Naive thymus-derived CD4-positive, alpha-beta T cell (primary cell): ENCODE data around the gene TMEM219. TPM values are rescaled to one million over a fixed set of nuclear protein-coding genes. Genes with fewer than 3 reads are reported as not detected.

Experiments used
- ATAC-seq: fragments of 150-1000 bp; cut with Tn5 transposase; 2 replicates; pipeline ENCODE4 v1.10.0; 2021; ENCODE audit warnings: mild to moderate bottlenecking, moderate library complexity
- CTCF ChIA-PET: fragments of 350-600 bp; sonication (Branson Sonifier 250); formaldehyde crosslinking; loops from one replicate; lab custom pipeline; 2021; ENCODE audit warnings: antibody characterized with exemption; lab: Charles Lee
- POLR2A ChIA-PET: fragments of 350-600 bp; sonication (Branson Sonifier 250); formaldehyde crosslinking; loops from one replicate; lab custom pipeline; 2021; ENCODE audit warnings: antibody characterized with exemption, inconsistent platforms; lab: Charles Lee
- DNase-seq, 9 donors: peaks; one replicate each; pipeline versions ENCODE4 v3.0.0 to v3.0.0-alpha.2; 2020 to 2022; ENCODE audit warnings: mixed read lengths in 1 of 9
- H3K27ac ChIP-seq: one replicate; pipeline ENCODE4 v1.7.0; 2013; ENCODE audit warnings: mild to moderate bottlenecking, low read depth, low read length, moderate library complexity
- H3K27me3 ChIP-seq, 2 donors: one replicate each; pipeline ENCODE4 v1.7.0; 2013; ENCODE audit warnings: low read length in 2 of 2, mild to moderate bottlenecking in 2 of 2, moderate library complexity in 2 of 2; ENCODE audit not compliant: control insufficient read depth in 2 of 2, insufficient read depth in 2 of 2
- H3K36me3 ChIP-seq, 3 experiments: 1 replicate in 2 of 3; 2 replicates in 1 of 3; pipeline ENCODE4 v1.7.0; 2013; ENCODE audit warnings: low read length in 3 of 3, mild to moderate bottlenecking in 3 of 3, moderate library complexity in 1 of 3; ENCODE audit not compliant: insufficient read depth in 3 of 3, control insufficient read depth in 2 of 3
- H3K4me1 ChIP-seq, 2 donors: one replicate each; pipeline ENCODE4 v1.7.0; 2013; ENCODE audit warnings: low read length in 2 of 2, mild to moderate bottlenecking in 2 of 2, moderate library complexity in 1 of 2; ENCODE audit not compliant: control insufficient read depth in 2 of 2, insufficient read depth in 2 of 2
- H3K4me3 ChIP-seq: 2 replicates; pipeline ENCODE4 v1.7.0; 2013; ENCODE audit warnings: mild to moderate bottlenecking, low read length
- H3K9me3 ChIP-seq, 3 experiments: 1 replicate in 2 of 3; 2 replicates in 1 of 3; pipeline ENCODE4 v1.7.0; 2013; ENCODE audit warnings: low read length in 3 of 3; ENCODE audit not compliant: control insufficient read depth in 2 of 3
- H3K27ac Mint-ChIP-seq, 9 donors: one replicate each; pipeline ENCODE4 v1.8.0; 2020 to 2022; ENCODE audit warnings: mixed read lengths in 9 of 9, mild to moderate bottlenecking in 8 of 9, moderate library complexity in 5 of 9, inconsistent platforms in 2 of 9
- H3K27me3 Mint-ChIP-seq, 5 donors: one replicate each; pipeline ENCODE4 v1.8.0; 2021 to 2022; ENCODE audit warnings: mixed read lengths in 5 of 5, mild to moderate bottlenecking in 1 of 5
- H3K36me3 Mint-ChIP-seq, 5 donors: one replicate each; pipeline ENCODE4 v1.8.0; 2020 to 2022; ENCODE audit warnings: mixed read lengths in 5 of 5, mild to moderate bottlenecking in 3 of 5, inconsistent platforms in 1 of 5
- H3K4me1 Mint-ChIP-seq, 7 donors: one replicate each; pipeline ENCODE4 v1.8.0; 2020 to 2022; ENCODE audit warnings: mixed read lengths in 7 of 7, mild to moderate bottlenecking in 3 of 7, inconsistent platforms in 1 of 7
- H3K4me3 Mint-ChIP-seq, 10 donors: one replicate each; pipeline ENCODE4 v1.8.0; 2020 to 2022; ENCODE audit warnings: mild to moderate bottlenecking in 10 of 10, mixed read lengths in 10 of 10, moderate library complexity in 6 of 10, inconsistent platforms in 2 of 10
- H3K9me3 Mint-ChIP-seq, 11 donors: one replicate each; pipeline ENCODE4 v1.8.0; 2020 to 2022; ENCODE audit warnings: mixed read lengths in 11 of 11, mild to moderate bottlenecking in 4 of 11, inconsistent platforms in 1 of 11, moderate library complexity in 1 of 11
- intact Hi-C, 2 donors: fragments of 100-400 bp; cut with micrococcal nuclease; formaldehyde crosslinking; loops; one replicate each; pipeline ENCODE4 v1.15.1; 2023
- polyA plus RNA-seq, 2 donors: library from polyadenylated mRNA; unstranded; fragments of 300-500 nt; fragmentation: Illumina TruSeq; gene quantifications; one replicate each; pipeline ENCODE4 v1.2.3, GENCODE V29; 2021
- total RNA-seq, 6 experiments: library from RNA in 5 of 6; stranded (reverse) in 5 of 6; gene quantifications; 1 replicate in 5 of 6; 2 replicates in 1 of 6; pipeline ENCODE4 v1.2.3 and lab custom pipeline; 2021 to 2026

Gene TMEM219
- total and polyA plus RNA-seq, 7 experiments from 2014 or later = 64.3 to 212 (median 85.1) TPM

DNA sequence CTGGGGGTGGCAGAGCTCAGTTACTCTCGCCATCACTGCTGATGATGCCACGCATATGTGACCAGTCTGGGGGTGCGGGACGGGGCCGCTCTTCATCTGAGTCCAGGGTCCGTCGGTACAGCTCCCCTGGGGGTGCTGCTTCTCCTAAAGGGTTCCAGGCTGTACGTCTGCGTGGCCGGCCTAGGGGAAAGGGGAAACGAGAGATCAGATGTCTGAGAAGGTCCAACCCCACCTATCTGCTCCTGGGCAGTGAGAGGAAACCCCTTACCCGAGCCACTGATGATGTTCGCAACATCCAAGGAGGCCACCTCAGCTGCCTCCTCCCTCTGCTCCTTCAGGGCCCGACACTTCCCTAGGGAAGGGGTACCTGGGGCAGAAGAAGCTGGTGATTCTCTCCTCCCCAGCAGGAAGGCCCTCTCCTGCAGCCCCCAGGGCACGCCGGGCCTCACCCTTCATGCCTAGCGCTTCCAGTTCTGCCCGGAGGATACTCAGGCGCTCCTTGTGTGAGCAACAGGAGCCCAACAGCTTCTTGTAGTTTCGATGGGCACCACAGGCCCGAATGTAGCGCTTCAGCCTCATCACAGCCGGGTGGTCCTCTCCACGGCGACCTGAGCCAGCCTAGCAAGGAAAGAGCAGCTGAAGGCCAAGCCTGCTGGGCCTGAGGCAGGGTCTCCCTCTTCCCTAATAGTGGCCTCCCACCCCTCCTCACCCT, 31.5 kb downstream of the TMEM219 start:
- Mint-ChIP-seq H3K27ac (peak overlapping the region in 3 of 9 donors; percentile 59 to 97 (median 90)), H3K9me3 (no peaks in the 10 kb centered on the region), H3K36me3 (peaks cover 0 to 30% (median 9%) of the 10 kb centered on the region in 5 donors), H3K4me1 (peaks cover 20 to 39% (median 28%) of the 10 kb centered on the region in 7 donors), H3K4me3 (peak overlapping the region in 6 of 10 donors; percentile 27 to 99 (median 94)), H3K27me3 (no peaks in the 10 kb centered on the region)
- DNase-seq (no peak), ATAC-seq (no peak)
- H3K27me3 ChIP-seq = no peaks in the 10 kb centered on the region
- peaks cover 0 to 63% (median 0%) of the 10 kb centered on the region in 3 experiments for H3K36me3 ChIP-seq
- intact Hi-C loops = loop anchor here in 1 of 2 donors (10.0 kb wide), 1 partner anchor 1129 kb away; the partner anchor contains the start of gene SH2B1
- no peak overlapping the region for H3K27ac ChIP-seq
- ChIA-PET CTCF (interaction anchor here (0.5 to 1.2 kb wide), 3 partner anchors 20 to 142 kb away, joined by 3 to 4 read pairs (median 3); partner anchors contain the start of gene TAOK2), POLR2A (interaction anchor here (1.1 to 1.7 kb wide), 4 partner anchors 20 to 342 kb away, joined by 3 to 16 read pairs (median 4); partner anchors contain the start of genes TAOK2 and TMEM219)
- peaks cover 16 to 18% of the 10 kb centered on the region in 2 donors for H3K4me1 ChIP-seq
- H3K4me3 ChIP-seq = no peak overlapping the region
- no peaks in the 10 kb centered on the region for H3K9me3 ChIP-seq

DNA sequence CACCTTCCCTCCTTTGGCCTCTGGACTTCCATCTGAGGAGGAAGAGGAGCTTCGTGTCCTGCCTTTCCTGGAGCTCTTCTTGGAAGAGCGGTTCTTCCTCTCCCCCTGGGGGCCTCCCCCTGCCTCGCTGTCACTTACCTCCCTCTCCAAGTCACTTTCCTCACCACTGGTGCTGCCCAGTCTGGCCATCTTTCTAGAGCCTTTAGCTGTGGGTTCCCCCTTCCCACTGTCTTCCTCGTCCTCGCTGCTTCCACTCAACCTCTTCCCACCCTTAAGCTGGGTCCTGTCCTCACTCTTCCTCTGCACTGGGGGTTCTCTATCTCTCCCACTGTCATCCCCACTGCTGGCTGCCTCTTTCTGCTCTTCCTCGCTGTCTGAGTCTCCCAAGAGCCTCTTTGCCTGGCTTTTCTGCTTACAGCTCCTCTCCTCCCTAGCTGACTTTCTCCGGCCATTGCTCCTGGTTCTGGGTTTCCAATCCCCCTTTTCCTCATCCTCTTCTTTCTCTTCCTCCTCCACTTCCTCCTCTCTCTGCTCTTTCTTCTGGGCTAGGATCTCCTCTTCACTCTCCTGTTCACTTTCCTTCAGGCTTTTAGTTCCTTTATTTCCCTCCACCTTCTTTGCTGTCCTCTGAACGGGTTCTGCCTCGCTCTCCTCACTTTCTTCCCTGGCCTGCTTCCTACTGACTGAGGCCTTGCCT, 32.2 kb downstream of the TMEM219 start:
- Mint-ChIP-seq H3K36me3 (peaks cover 0 to 29% (median 7%) of the 10 kb centered on the region in 5 donors), H3K4me1 (peaks cover 22 to 44% (median 33%) of the 10 kb centered on the region in 7 donors)
- POLR2A ChIA-PET = interaction anchor here (1.1 to 1.7 kb wide), 4 partner anchors 21 to 342 kb away, joined by 3 to 16 read pairs (median 4); partner anchors contain the start of genes TAOK2 and TMEM219

DNA sequence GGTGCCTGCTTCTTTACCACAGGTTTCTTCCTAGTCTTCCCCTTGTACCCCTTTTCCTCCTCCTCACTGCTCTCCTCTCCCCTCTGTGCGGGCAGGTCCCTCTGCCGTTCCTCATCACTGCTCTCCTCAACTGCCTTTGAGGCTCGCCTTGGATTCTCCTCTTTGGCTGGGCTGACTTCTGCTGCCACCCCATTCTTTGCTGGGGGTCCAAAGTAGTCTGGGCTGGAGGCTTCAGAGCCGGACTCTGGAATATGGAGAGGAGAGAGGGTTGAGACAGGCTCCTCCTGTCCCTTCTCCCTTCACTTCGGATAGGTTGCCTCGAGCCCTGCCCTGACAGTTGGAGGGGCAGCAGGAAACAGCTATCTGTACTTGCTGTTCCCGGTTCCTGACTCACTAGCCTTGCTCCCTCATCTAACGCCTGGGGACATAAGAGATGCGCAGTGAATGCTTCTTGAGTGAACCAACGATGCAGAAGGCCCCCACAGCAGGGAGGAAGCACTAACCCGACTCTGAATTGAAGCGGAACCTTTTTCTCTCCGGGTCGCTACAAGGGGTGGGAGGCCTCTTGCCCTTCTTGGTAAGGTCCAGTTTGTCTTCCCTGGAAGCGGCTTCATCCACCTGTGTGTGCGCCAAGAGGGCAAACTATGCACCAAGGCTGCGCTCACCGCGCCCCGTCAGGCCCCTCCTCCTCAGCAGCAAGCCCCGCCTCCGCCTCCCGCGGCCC, 32.9 kb downstream of the TMEM219 start:
- Mint-ChIP-seq H3K36me3 (peaks cover 0 to 27% (median 7%) of the 10 kb centered on the region in 5 donors), H3K9me3 (no peaks in the 10 kb centered on the region), H3K4me3 (peak overlapping the region; percentile 86 to 99 (median 98)), H3K4me1 (peaks cover 24 to 51% (median 37%) of the 10 kb centered on the region in 7 donors), H3K27me3 (no peaks in the 10 kb centered on the region), H3K27ac (peak overlapping the region; percentile 93 to 99 (median 97))
- no peaks in the 10 kb centered on the region for H3K27me3 ChIP-seq
- H3K4me3 ChIP-seq = peak overlapping the region; percentile 100
- POLR2A ChIA-PET = interaction anchor here (0.8 to 3.3 kb wide), 12 partner anchors 8 to 293 kb away, joined by 3 to 26 read pairs (median 11); partner anchors contain the start of genes CDIPT, KCTD13, TAOK2 and TMEM219
- H3K4me1 ChIP-seq = peaks cover 16 to 18% of the 10 kb centered on the region in 2 donors
- CTCF ChIA-PET = no interaction called here
- peak overlapping the region; percentile 99 for H3K27ac ChIP-seq
- ATAC-seq = no peak
- H3K36me3 ChIP-seq = peaks cover 0 to 58% (median 0%) of the 10 kb centered on the region in 3 experiments
- no peaks in the 10 kb centered on the region for H3K9me3 ChIP-seq
- intact Hi-C loops = loop anchor here (1.0 to 10.0 kb wide), 5 partner anchors 32 to 1130 kb away; partner anchors contain the start of genes FBXL19 (in 1 of the 2), MAZ (in 1 of the 2), SH2B1 (in 1 of the 2) and TMEM219 (in 1 of the 2)
- peak in 1 of 9 donors; percentile 79 for DNase-seq

More for the DNA sequence above, 32.2 kb downstream of the TMEM219 start:
- no peak for ATAC-seq
- peaks cover 16 to 18% of the 10 kb centered on the region in 2 donors for H3K4me1 ChIP-seq
- H3K27ac ChIP-seq = peak overlapping the region; percentile 99
- peaks cover 0 to 58% (median 0%) of the 10 kb centered on the region in 3 experiments for H3K36me3 ChIP-seq
- H3K4me3 ChIP-seq = no peak overlapping the region
- peak overlapping the region in 9 of 10 donors; percentile 32 to 99 (median 93) for H3K4me3 Mint-ChIP-seq
- DNase-seq = no peak
- no peaks in the 10 kb centered on the region for H3K9me3 ChIP-seq
- H3K27me3 ChIP-seq = no peaks in the 10 kb centered on the region
- no peaks in the 10 kb centered on the region for H3K9me3 Mint-ChIP-seq
- peak overlapping the region in 8 of 9 donors; percentile 59 to 97 (median 92) for H3K27ac Mint-ChIP-seq
- intact Hi-C loops = loop anchor here in 1 of 2 donors (10.0 kb wide), 1 partner anchor 1129 kb away; the partner anchor contains the start of gene SH2B1
- CTCF ChIA-PET = interaction anchor here (0.5 to 1.2 kb wide), 2 partner anchors 21 to 143 kb away, joined by 3 to 4 read pairs; partner anchors contain the start of gene TAOK2
- no peaks in the 10 kb centered on the region for H3K27me3 Mint-ChIP-seq

DNA sequence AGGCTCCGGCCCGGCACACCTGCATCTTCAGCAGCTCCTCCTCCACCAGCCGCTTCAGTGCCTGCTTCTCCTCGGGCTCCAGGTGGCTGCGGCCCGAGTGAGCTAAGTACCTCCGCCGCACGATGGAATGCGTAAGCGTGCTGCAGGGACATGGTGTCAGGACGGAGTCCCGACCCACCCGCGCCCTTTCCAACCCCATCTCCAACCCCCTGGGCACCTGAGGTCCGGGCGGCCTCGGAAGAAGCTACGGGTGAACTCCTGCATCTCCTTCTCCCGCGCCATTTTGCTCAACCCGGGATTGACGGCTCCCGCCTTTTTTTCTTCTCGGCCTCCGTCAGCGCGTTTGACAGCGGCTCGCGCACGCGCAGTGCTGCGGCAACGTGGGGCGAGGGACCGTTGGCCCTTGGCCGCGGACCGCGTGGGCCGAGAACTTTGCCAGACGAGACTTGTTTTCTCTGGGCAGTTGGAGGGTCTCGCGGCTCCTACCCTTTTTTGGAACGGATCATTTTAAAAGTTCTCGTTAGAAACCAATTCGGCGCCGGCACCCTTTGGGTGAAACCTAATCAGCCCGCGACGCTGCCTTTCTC, 33.5 kb downstream of the TMEM219 start, which contains the start of gene HIRIP3:
Gene HIRIP3 (minus strand): TSS at position 294 of the 587 bp plus-strand sequence. CDS start 12 bp downstream, at position 282.
- DNase-seq (peak; percentile 81 to 91 (median 88)), ATAC-seq (peak; percentile 76)
- no peaks in the 10 kb centered on the region for H3K9me3 Mint-ChIP-seq
- CTCF ChIA-PET = no interaction called here
- H3K4me3 Mint-ChIP-seq = peak within 1 kb of the TSS; percentile 86 to 99 (median 98)
- peak within 1 kb of the TSS; percentile 99 for H3K27ac ChIP-seq
- H3K27ac Mint-ChIP-seq = peak within 1 kb of the TSS; percentile 93 to 99 (median 97)
- H3K4me3 ChIP-seq = peak within 1 kb of the TSS; percentile 100
- no peaks in the 10 kb centered on the region for H3K9me3 ChIP-seq
- H3K4me1 ChIP-seq = peaks cover 16 to 18% of the 10 kb centered on the region in 2 donors
- H3K36me3 Mint-ChIP-seq = peaks cover 0 to 27% (median 4%) of the 10 kb centered on the region in 5 donors
- POLR2A ChIA-PET = interaction anchor here (0.8 to 3.3 kb wide), 13 partner anchors 9 to 613 kb away, joined by 3 to 26 read pairs (median 6); partner anchors contain the start of genes CDIPT, KCTD13, KIF22 and TAOK2
- no peaks in the 10 kb centered on the region for H3K27me3 Mint-ChIP-seq
- intact Hi-C loops = loop anchor here (1.0 to 10.0 kb wide), 5 partner anchors 33 to 1131 kb away; partner anchors contain the start of genes FBXL19 (in 1 of the 2), MAZ (in 1 of the 2), SH2B1 (in 1 of the 2) and TMEM219 (in 1 of the 2)
- peaks cover 0 to 57% (median 0%) of the 10 kb centered on the region in 3 experiments for H3K36me3 ChIP-seq
- H3K27me3 ChIP-seq = no peaks in the 10 kb centered on the region
- peaks cover 24 to 53% (median 38%) of the 10 kb centered on the region in 7 donors for H3K4me1 Mint-ChIP-seq
